ENCODE results near the gene CST5.
A peak's percentile ranks its signal among the peaks of the same experiment; 100 is the strongest.

The CST5 gene

DNA sequence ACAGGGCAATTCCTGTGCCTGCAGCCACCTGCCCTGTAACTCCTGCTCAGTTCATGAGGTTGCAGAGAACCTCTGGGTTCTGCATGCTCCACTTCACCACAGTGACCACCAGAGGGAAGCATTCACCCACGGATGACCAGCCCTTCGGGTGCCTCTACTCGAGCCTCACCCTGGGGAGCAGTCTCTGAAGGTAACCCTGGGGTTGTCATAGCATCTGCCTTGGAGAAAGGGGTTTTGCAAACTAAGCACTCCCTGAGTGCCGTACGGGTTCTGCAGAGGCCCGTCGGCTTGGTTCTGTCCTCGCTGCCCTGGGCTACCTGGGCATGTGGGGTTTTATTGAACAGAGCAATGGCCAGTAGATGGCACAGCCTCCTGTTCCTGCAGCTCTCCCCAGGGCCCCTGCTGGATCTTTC is 10.2 kb upstream of the CST5 start:
- in situ Hi-C loops (cut with HindIII; ENCODE audit: low sequenced_read_pairs) = no loop called here
- H3K4me3 ChIP-seq (ENCODE audit: low read depth, low read length) = no peak overlapping the region
- TF ChIP-seq, protein P1, sequence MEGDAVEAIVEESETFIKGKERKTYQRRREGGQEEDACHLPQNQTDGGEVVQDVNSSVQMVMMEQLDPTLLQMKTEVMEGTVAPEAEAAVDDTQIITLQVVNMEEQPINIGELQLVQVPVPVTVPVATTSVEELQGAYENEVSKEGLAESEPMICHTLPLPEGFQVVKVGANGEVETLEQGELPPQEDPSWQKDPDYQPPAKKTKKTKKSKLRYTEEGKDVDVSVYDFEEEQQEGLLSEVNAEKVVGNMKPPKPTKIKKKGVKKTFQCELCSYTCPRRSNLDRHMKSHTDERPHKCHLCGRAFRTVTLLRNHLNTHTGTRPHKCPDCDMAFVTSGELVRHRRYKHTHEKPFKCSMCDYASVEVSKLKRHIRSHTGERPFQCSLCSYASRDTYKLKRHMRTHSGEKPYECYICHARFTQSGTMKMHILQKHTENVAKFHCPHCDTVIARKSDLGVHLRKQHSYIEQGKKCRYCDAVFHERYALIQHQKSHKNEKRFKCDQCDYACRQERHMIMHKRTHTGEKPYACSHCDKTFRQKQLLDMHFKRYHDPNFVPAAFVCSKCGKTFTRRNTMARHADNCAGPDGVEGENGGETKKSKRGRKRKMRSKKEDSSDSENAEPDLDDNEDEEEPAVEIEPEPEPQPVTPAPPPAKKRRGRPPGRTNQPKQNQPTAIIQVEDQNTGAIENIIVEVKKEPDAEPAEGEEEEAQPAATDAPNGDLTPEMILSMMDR (IDR thresholded peaks at IDR 0.05; ENCODE audit: low read depth, low read length) = peak; percentile 60
- DNase-seq (ENCODE audit: low read depth, low spot score) = peak; percentile 15

DNA sequence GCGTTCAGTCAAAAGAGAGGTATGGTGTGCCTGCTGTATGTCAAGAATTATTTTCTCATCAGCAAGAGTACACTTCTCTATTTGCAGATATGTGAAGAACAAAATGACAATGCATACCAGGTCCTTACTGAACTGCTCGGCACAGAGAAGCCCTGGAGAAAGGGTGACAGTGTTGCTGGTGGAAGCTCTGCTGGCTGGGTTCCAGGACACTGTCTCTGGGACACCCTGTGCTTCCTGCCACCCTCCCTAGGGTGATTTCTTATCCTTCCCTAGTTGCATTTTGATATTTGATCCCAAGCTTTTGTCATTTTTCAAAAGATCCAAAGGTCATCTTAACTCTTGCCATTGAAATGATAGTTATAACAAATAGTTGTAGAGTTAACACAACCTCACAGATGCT is 8.3 kb upstream of the CST5 start:
- in situ Hi-C loops (cut with HindIII; ENCODE audit: low sequenced_read_pairs) = no loop called here
- H3K4me3 ChIP-seq (ENCODE audit: low read depth, low read length) = no peak overlapping the region
- no peak for DNase-seq (ENCODE audit: low read depth, low spot score)
- TF ChIP-seq, protein P1 (IDR thresholded peaks at IDR 0.05; ENCODE audit: low read depth, low read length) = no peak

DNA sequence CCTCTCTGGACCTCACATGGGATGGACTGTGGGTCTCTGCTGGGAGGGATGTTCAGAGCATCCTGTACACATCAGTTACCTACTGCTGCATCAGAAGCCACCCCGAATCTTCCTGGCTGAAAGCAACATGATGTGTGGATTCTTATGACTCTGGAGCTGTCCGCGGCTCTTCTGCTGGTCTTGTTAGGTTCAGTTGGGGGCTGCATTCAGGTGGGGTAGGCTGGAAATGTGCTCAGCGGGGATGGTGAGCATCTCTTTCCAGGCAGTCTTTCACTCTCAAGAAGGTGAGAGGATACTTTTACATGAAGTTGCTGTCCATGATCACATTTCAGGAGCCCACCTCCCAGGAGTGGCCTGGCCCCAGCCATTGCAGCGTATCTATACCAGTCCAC is 5.2 kb upstream of the CST5 start:
- no peak overlapping the region for H3K4me3 ChIP-seq (ENCODE audit: low read depth, low read length)
- in situ Hi-C loops (cut with HindIII; ENCODE audit: low sequenced_read_pairs) = no loop called here
- TF ChIP-seq, protein P1 (IDR thresholded peaks at IDR 0.05; ENCODE audit: low read depth, low read length) = no peak
- DNase-seq (ENCODE audit: low read depth, low spot score) = no peak

DNA sequence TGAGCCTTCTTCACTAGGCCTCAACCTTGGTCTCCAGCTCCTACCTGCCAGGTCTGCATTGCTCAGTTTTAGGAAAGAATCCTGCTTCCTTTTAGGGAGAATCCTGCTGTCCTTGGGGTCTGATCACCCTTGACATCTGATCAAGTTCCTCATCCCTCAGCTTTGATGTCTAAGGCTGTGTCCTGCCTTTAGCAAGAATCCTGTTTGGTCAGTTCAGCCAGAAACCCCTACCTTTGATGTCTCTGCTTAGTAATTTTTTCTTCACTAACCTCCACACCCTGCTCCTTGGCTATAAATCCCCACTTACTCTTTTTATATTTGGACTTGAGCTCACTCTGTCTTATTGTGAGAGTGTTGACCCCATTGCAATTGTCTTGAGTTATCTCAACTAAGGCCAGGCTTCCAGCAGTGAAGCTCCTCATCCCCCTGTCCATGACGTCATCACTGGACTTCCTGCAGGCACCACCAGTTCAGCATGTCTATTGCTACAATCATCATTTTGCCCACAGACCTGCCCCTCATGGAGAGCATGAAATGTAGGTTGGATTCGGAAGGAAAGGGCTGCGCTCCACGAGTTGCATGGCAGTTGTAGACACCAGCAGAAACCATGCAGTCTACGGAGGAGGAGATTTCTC is 4.7 kb upstream of the CST5 start:
- DNase-seq (ENCODE audit: low read depth, low spot score) = no peak
- H3K4me3 ChIP-seq (ENCODE audit: low read depth, low read length) = no peak overlapping the region
- TF ChIP-seq, protein P1 (IDR thresholded peaks at IDR 0.05; ENCODE audit: low read depth, low read length) = no peak
- in situ Hi-C loops (cut with HindIII; ENCODE audit: low sequenced_read_pairs) = no loop called here

DNA sequence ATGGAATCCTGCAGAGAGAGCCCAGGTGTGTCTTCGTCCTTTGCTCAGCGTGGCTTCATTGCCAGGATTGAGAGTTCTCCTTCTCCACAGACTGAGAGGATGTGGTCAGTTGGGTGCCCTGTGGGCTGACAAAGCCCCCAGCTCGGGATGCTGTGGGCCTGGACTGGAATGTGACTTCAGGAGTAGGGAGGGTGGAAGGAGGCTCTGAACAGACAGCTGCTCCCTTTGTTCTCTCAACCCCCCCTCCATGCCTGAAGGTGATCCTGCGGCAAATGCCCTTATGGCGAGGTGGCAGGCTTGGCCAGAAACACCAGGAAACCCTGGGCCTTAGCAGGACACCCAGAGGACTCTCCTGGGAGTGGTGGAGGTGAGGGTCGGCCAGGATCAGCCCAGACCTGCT is 1.8 kb upstream of the CST5 start:
- no peak for DNase-seq (ENCODE audit: low read depth, low spot score)
- H3K4me3 ChIP-seq (ENCODE audit: low read depth, low read length) = no peak overlapping the region
- TF ChIP-seq, protein P1 (IDR thresholded peaks at IDR 0.05; ENCODE audit: low read depth, low read length) = no peak
- in situ Hi-C loops (cut with HindIII; ENCODE audit: low sequenced_read_pairs) = no loop called here

DNA sequence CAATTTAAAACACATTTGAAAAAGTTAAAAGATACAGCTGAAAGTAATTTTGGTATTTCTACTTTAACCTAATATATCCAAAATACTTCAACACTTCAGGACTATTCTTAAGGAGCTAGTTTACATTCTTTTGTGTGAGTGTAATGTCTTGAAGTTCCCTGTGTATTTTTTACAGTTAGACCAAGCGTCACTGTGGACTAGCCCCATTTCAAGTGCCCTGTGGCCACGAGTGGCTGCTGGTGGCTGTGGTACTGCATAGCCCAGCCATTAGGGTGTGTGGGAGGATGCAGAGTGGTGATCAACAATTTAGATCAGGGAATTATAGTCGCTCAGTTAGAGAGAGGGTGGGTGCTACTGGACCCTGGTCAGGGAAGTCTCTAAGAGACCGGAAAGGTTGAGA is 869 bp upstream of the CST5 start:
- in situ Hi-C loops (cut with HindIII; ENCODE audit: low sequenced_read_pairs) = no loop called here
- DNase-seq (ENCODE audit: low read depth, low spot score) = no peak
- no peak overlapping the region for H3K4me3 ChIP-seq (ENCODE audit: low read depth, low read length)
- TF ChIP-seq, protein P1 (IDR thresholded peaks at IDR 0.05; ENCODE audit: low read depth, low read length) = no peak
